Astrocyte of the cerebellum (primary cell): ENCODE measurements around the gene RDX.
"Not testable (repeated sequence)": the region's sequence is repeated elsewhere in the genome, so short reads cannot be mapped to it uniquely, and the experiment has no call there.

Source experiments
- DNase-seq: peaks from one replicate; pipeline ENCODE4 v3.0.0-alpha.2; 2011; ENCODE audit warnings: low read depth
- H3K4me3 ChIP-seq: 2 replicates; pipeline ENCODE4 v1.5.1; 2011; ENCODE audit warnings: mild to moderate bottlenecking, low read depth, low read length, moderate library complexity
- in situ Hi-C: cut with HindIII; loops from 2 replicates; pipeline ENCODE4 v1.10.0; 2017; ENCODE audit warnings: low sequenced_read_pairs
- TF ChIP-seq, protein P1 (sequence below): IDR thresholded peaks from 2 replicates; pipeline ENCODE4 v1.5.1; 2012; ENCODE audit warnings: low read length, low read depth, moderate library complexity, mild to moderate bottlenecking; ENCODE audit errors: missing control alignments

The RDX gene

DNA sequence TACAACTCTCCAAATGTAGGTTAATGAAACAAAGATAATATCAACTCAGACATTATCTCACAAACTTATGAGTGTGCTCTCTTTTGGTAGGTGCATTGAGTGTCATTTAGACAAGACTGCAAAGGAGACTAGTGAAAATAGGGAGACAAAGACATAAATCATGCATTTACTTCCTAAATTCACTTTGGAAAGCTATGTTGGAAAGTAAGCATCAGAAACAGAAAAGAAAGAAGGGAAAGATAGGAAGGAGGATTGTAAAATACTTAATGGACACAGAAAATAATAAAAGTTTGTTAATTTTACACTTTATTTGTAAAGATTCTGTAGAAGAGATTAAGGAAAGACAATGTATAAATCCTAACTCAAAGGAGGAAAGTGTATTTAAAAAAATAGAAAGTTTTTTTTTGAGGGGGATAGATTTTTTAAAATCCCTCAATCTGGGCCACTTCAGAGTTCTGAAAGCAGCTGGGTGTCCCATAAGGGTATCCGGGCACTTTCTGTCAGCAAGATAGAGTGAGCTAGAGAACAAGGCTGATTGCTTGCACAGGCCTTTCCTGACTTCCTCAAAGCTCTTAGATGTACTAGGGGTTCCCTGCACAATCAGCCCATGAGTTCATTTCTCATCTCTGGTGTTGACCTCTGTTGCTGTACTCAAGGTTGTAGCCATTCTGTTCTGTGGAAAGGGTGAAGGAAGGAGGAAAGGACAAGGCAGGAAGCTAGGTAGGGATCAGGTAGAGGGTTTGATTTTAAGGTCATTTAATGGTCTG lies 22.4 kb upstream of the RDX start:
- TF ChIP-seq, protein P1, sequence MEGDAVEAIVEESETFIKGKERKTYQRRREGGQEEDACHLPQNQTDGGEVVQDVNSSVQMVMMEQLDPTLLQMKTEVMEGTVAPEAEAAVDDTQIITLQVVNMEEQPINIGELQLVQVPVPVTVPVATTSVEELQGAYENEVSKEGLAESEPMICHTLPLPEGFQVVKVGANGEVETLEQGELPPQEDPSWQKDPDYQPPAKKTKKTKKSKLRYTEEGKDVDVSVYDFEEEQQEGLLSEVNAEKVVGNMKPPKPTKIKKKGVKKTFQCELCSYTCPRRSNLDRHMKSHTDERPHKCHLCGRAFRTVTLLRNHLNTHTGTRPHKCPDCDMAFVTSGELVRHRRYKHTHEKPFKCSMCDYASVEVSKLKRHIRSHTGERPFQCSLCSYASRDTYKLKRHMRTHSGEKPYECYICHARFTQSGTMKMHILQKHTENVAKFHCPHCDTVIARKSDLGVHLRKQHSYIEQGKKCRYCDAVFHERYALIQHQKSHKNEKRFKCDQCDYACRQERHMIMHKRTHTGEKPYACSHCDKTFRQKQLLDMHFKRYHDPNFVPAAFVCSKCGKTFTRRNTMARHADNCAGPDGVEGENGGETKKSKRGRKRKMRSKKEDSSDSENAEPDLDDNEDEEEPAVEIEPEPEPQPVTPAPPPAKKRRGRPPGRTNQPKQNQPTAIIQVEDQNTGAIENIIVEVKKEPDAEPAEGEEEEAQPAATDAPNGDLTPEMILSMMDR, result no peak
- H3K4me3 ChIP-seq, result no peak overlapping the region
- in situ Hi-C loops, result no loop called here

DNA sequence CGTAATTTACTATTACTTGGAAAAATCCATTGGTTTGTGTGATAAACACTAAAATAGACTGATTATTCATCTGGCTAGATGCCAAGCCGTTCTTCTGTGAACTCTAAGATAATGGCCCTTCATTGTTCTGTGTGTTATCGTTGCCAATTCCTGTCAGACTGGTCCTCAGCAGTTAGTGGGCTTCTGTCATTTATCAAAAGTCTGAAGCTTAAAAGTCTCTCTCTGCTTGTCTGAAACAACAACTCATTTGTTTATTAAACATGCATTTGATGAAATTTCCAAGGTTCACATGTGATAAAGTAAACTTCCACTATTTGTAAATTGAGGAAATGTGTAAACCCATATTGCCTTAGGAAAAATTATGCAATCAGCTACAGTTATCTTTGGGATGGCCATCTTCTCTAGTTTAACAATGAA lies 21.1 kb upstream of the RDX start:
- TF ChIP-seq, protein P1, result no peak
- H3K4me3 ChIP-seq, result no peak overlapping the region
- in situ Hi-C loops, result no loop called here
- no peak for DNase-seq

More for the DNA sequence above, 22.4 kb upstream of the RDX start:
- DNase-seq, result no peak

DNA sequence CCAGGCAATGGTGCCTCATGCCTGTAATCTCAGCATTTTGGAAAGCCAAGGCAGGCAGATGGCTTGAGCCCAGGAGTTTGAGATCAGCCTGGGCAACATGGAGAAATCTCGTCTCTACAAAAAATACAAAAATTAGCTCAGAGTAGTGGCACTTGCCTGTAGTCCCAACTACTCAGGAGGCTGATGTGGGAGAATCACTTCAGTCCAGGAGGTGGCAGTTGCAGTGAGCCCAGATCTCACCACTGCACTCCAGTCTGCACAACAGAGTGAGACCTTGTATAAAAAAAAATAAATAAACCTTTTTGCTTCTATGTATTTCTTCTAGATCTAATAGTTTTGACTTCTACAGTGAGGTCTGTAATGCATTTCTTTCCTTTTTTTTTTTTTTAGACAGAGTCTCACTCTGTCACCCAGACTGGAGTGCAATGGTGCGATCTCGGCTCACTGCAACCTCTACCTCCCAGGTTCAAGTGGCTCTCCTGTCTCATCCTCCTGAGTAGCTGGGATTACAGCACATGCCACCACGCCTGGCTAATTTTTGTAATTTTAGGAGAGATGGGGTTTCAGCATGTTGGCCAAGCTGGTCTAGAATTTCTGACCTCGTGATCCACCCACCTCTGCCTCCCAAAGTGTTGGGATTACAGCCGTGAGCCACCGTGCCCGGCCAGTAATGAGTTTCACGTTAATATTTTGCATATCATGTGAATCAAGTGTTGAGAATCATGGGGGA lies 18.1 kb upstream of the RDX start:
- TF ChIP-seq, protein P1, result no peak
- no peak overlapping the region for H3K4me3 ChIP-seq
- DNase-seq, result no peak
- in situ Hi-C loops, result no loop called here

DNA sequence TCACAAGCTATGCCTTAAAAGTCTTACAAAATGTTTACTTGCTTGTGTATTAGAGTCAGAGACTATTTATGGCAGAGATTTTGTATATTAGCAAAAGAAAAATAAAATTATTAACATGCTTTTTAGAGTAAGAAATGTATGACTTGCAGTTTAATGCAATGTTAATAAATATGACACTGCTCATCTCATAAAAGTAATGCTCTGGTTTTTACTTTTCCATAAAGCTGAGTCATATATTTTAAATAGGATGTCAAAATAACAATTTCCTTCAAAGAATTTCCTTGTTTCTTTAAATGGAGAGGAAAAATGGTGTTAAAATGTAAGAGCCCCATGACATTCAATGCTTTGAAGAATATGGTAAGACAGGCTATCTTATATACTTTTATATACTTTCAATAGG lies 16.3 kb upstream of the RDX start:
- in situ Hi-C loops, result no loop called here
- no peak overlapping the region for H3K4me3 ChIP-seq
- TF ChIP-seq, protein P1, result no peak
- no peak for DNase-seq

DNA sequence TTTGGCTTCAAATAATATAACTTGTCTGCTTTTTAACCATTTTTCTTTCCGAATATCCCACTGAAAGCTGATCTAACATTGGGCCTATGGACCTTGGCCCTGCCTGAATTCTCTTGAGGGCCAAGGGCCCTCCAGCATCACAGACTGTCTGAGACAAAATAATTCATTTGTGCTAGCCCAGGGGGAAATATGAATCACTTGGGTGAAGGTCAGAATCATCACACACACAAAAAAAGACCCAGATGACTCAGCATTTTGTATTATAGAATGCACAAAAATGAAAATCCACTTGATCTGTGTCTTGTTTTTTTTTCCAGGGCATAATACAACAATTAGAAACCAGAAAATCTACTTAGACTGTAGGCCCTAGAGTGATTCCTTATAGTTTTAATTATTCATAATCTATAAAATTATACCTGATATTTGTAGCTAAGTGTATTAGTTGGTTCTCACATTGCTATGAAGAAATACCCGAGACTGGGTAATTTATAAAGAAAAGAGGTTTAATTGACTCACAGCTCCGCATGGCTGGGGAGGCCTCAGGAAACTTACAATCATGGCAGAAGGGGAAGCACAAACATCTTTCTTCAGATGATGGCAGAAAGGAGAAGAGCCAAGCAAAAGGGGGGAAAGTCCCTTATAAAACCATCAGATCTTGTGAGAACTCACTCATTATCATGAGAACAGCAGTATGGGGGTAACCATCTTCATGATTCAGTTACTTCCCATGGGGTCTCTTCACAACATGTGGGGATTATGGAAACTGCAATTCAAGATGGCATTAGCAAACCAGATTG lies 15.6 kb upstream of the RDX start:
- TF ChIP-seq, protein P1, result no peak
- no peak for DNase-seq
- in situ Hi-C loops, result no loop called here
- H3K4me3 ChIP-seq, result no peak overlapping the region

DNA sequence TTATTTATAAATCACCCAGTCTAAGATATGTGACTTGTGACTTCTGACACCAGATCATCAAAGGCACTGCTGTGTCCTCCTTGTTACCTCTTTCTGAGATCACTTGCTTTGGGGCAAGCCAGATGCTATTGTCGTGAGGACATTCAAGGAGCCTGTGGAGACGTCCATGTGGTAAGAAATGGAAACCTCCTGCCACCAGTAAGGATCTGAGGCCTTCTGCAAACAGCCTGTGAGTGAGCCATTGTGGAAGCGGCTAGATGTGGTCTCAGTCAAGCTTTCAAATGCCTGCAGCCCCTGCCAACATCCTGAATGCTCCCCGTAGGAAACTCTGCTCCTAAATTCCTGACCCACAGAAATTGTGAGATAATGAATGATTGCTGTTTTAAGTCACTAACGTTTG lies 11.7 kb upstream of the RDX start:
- TF ChIP-seq, protein P1, result no peak

DNA sequence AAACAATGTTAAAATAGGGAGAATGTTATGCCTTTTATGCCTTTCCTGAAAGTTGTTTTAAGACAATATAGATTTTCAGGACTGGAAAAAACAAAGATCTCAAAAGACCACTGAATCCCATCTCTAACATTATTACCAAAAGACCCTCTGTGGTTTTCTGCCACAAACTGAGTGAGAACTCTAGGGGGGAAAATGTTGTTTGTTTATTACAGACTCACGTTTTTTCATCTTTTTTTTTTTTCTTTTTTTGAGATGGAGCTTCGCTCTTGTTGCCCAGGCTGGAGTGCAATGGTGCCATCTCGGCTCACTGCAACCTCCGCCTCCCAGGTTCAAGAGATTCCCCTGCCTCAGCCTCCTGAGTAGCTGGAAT lies 9.6 kb upstream of the RDX start:
- in situ Hi-C loops, H3K4me3 ChIP-seq, DNase-seq: not testable (repeated sequence)

More for the DNA sequence above, 11.7 kb upstream of the RDX start:
- DNase-seq, result no peak
- no peak overlapping the region for H3K4me3 ChIP-seq
- in situ Hi-C loops, result no loop called here
